ENCODE results near the gene SPEM1.

SPEM1 gene

GRCh38 chr17:7389924-7390910, 29.9 kb upstream of the SPEM1 start:
- POLR2A ChIA-PET: no interaction called here
- no peak for TF ChIP-seq SP1 (IDR thresholded peaks at IDR 0.05)
- no peak for TF ChIP-seq BHLHE40 (IDR thresholded peaks at IDR 0.05; ENCODE audit: borderline replicate concordance)
- no peak for TF ChIP-seq CTBP1 (IDR thresholded peaks at IDR 0.05; ENCODE audit: borderline replicate concordance)
- no peak for TF ChIP-seq ELF4 (IDR thresholded peaks at IDR 0.05)
- TF ChIP-seq ZNF384 (IDR thresholded peaks at IDR 0.05): no peak
- no peak for TF ChIP-seq ARNT (IDR thresholded peaks at IDR 0.05)
- no peak for TF ChIP-seq SUZ12 (IDR thresholded peaks at IDR 0.05)
- TF ChIP-seq FOXK2 (IDR thresholded peaks at IDR 0.05): no peak
- no peak for TF ChIP-seq NFRKB (IDR thresholded peaks at IDR 0.05)
- no peak for TF ChIP-seq FOXA1 (IDR thresholded peaks at IDR 0.05)
- no peak for TF ChIP-seq LEF1 (IDR thresholded peaks at IDR 0.05; ENCODE audit: borderline replicate concordance)
- no peak for TF ChIP-seq TARDBP (IDR thresholded peaks at IDR 0.05)
- TF ChIP-seq, protein P1, sequence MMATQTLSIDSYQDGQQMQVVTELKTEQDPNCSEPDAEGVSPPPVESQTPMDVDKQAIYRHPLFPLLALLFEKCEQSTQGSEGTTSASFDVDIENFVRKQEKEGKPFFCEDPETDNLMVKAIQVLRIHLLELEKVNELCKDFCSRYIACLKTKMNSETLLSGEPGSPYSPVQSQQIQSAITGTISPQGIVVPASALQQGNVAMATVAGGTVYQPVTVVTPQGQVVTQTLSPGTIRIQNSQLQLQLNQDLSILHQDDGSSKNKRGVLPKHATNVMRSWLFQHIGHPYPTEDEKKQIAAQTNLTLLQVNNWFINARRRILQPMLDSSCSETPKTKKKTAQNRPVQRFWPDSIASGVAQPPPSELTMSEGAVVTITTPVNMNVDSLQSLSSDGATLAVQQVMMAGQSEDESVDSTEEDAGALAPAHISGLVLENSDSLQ (IDR thresholded peaks at IDR 0.05): no peak
- CTCF ChIA-PET: no interaction called here
- no peak for DNase-seq (ENCODE audit: extremely low spot score)

- ChIA-PET CTCF (no interaction called here), POLR2A (no interaction called here)
- DNase-seq (ENCODE audit: extremely low spot score): no peak
- no peak for TF ChIP-seq ARNT (IDR thresholded peaks at IDR 0.05)
- no peak for TF ChIP-seq L3MBTL2 (conservative IDR thresholded peaks at IDR 0.05)
- no peak for TF ChIP-seq TARDBP (IDR thresholded peaks at IDR 0.05)
- TF ChIP-seq HDGF (IDR thresholded peaks at IDR 0.05; ENCODE audit: borderline replicate concordance): no peak
- no peak for TF ChIP-seq LEF1 (IDR thresholded peaks at IDR 0.05; ENCODE audit: borderline replicate concordance)
- TF ChIP-seq FOXM1 (IDR thresholded peaks at IDR 0.05; ENCODE audit: borderline replicate concordance): no peak
- no peak for TF ChIP-seq BHLHE40 (IDR thresholded peaks at IDR 0.05; ENCODE audit: borderline replicate concordance)
- TF ChIP-seq ZNF384 (IDR thresholded peaks at IDR 0.05): no peak
- TF ChIP-seq FOXA1 (IDR thresholded peaks at IDR 0.05): no peak
- no peak for TF ChIP-seq FOXK2 (IDR thresholded peaks at IDR 0.05)
- TF ChIP-seq, protein P1 (IDR thresholded peaks at IDR 0.05): no peak
- TF ChIP-seq SP1 (IDR thresholded peaks at IDR 0.05): no peak
- no peak for TF ChIP-seq ELF4 (IDR thresholded peaks at IDR 0.05)
Measured at GRCh38 chr17:7391307-7391706, 28.8 kb upstream of the SPEM1 start.

DNA sequence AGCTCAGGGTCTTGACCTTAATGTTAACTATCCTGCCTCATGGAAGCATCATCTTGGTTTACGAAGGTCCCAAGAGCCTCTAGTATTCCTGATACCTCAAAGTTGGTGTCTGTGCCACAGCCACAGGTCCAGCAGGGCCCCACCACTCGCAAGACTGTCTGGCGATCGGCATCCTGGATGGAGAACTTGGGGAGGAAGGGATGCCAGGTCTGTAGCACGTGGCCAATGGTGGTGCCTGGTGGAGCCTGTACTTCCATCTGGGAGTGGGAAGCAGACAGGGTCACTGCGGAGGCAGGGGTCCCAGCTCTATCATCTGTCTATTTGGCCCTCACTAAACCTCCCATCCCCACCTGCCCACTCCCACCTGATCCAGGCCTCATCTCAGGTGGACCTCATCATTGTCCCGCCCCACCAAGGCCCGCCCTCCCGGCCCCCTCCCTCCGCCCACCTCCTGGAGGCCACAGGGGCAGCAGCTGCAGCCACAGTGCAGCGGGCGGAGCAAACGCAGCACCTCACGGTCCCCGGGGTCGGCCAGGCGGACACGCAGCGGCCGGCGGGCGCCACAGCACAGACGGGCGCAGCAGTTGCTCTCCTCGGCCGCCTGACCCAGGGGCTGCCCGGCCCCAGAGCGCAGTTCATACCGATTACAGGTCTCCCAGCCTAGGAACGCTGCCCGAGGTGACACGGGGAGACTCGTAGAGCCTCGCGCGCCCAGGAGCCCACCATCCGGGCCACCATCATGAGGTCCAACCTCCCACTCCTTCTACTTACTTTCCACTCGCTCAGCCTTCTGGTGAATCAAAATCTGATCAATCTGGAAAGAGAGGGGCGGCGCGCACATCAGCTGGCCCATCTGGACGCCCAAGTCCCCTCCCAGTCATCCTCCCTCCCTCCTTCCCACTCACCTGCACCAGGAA, 27.2 kb upstream of the SPEM1 start:
- no peak for TF ChIP-seq L3MBTL2 (conservative IDR thresholded peaks at IDR 0.05)
- no peak for TF ChIP-seq HDGF (IDR thresholded peaks at IDR 0.05; ENCODE audit: borderline replicate concordance)
- no peak for TF ChIP-seq BHLHE40 (IDR thresholded peaks at IDR 0.05; ENCODE audit: borderline replicate concordance)
- TF ChIP-seq CTBP1 (IDR thresholded peaks at IDR 0.05; ENCODE audit: borderline replicate concordance): no peak
- no peak for TF ChIP-seq LEF1 (IDR thresholded peaks at IDR 0.05; ENCODE audit: borderline replicate concordance)
- no peak for TF ChIP-seq SUZ12 (IDR thresholded peaks at IDR 0.05)
- TF ChIP-seq SP1 (IDR thresholded peaks at IDR 0.05): no peak
- TF ChIP-seq ARNT (IDR thresholded peaks at IDR 0.05): no peak
- ChIA-PET CTCF (no interaction called here), POLR2A (no interaction called here)
- no peak for DNase-seq (ENCODE audit: extremely low spot score)

- DNase-seq (ENCODE audit: extremely low spot score): no peak
- ChIA-PET CTCF (no interaction called here), POLR2A (interaction anchor here (0.6 to 1.0 kb wide), 3 partner anchors 10 to 19 kb away, joined by 3 to 4 read pairs (median 3); partner anchors contain the start of gene TMEM256)
- no peak for TF ChIP-seq ZNF384 (IDR thresholded peaks at IDR 0.05)
- no peak for TF ChIP-seq FOXM1 (IDR thresholded peaks at IDR 0.05; ENCODE audit: borderline replicate concordance)
- TF ChIP-seq LEF1 (IDR thresholded peaks at IDR 0.05; ENCODE audit: borderline replicate concordance): no peak
- no peak for TF ChIP-seq SUZ12 (IDR thresholded peaks at IDR 0.05)
- TF ChIP-seq CTBP1 (IDR thresholded peaks at IDR 0.05; ENCODE audit: borderline replicate concordance): no peak
- TF ChIP-seq ARNT (IDR thresholded peaks at IDR 0.05): no peak
Measured at GRCh38 chr17:7393613-7394451, 26.3 kb upstream of the SPEM1 start.

GRCh38 chr17:7394452-7395191, 25.5 kb upstream of the SPEM1 start, which contains the start of gene PLSCR3:
Gene PLSCR3 (minus strand): TSS chr17:7394525. CDS start chr17:7394110, 415 bp downstream.
- CTCF ChIA-PET: no interaction called here
- DNase-seq (ENCODE audit: extremely low spot score): peak; percentile 89
- POLR2A ChIA-PET: interaction anchor here (0.6 to 1.0 kb wide), 4 partner anchors 10 to 32 kb away, joined by 3 to 4 read pairs (median 3); partner anchors contain the start of gene TMEM256
- TF ChIP-seq FOXK2 (IDR thresholded peaks at IDR 0.05): no peak
- TF ChIP-seq LEF1 (IDR thresholded peaks at IDR 0.05; ENCODE audit: borderline replicate concordance): peak; percentile 57; the same call in 1 of the 2 replicates
- peak; percentile 92 for TF ChIP-seq L3MBTL2 (conservative IDR thresholded peaks at IDR 0.05)

All from HEK293T (cell line).